Esophagus squamous epithelium (tissue), 4 donors: ENCODE data around the gene ABHD4.

Experiments
- POLR2A ChIP-seq, 4 donors: fragments of 450-650 bp; IDR thresholded peaks; one replicate each; pipeline ENCODE4 v1.6.1; 2017; ENCODE audit warnings: antibody characterized with exemption in 4 of 4, mild to moderate bottlenecking in 4 of 4, moderate library complexity in 3 of 4
- TF ChIP-seq, protein P1 (sequence below), 6 experiments: fragments of 450-650 bp in 4 of 6; fragments of 200-600 bp in 2 of 6; sonication (generic) in 2 of 6; IDR thresholded peaks; one replicate each; pipeline ENCODE4 v1.5.1; 2016 to 2019; ENCODE audit warnings: antibody characterized with exemption in 6 of 6, mild to moderate bottlenecking in 4 of 6, moderate library complexity in 4 of 6

DNA sequence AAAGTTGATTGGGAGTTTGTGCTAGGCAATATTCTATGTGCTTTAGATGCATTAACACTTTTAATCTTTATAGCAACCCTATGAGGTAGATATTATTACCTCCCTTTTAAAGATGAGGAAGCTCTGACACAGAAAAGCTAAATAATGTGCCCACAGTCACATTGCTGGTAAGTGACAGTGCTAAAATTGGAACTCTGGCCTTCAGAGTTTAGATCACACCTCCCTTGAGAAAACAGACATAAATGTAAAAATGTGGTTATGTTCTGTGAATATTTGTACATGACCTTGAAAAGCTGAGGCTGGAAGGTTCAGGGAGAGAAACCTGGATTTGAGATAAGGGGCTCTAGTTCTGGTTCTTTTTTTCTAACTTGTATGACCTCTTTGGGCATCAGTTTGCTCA, 1.9 kb downstream of the ABHD4 start:
- TF ChIP-seq, protein P1, sequence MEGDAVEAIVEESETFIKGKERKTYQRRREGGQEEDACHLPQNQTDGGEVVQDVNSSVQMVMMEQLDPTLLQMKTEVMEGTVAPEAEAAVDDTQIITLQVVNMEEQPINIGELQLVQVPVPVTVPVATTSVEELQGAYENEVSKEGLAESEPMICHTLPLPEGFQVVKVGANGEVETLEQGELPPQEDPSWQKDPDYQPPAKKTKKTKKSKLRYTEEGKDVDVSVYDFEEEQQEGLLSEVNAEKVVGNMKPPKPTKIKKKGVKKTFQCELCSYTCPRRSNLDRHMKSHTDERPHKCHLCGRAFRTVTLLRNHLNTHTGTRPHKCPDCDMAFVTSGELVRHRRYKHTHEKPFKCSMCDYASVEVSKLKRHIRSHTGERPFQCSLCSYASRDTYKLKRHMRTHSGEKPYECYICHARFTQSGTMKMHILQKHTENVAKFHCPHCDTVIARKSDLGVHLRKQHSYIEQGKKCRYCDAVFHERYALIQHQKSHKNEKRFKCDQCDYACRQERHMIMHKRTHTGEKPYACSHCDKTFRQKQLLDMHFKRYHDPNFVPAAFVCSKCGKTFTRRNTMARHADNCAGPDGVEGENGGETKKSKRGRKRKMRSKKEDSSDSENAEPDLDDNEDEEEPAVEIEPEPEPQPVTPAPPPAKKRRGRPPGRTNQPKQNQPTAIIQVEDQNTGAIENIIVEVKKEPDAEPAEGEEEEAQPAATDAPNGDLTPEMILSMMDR (IDR thresholded peaks at IDR 0.05): no peak
- TF ChIP-seq POLR2A (IDR thresholded peaks at IDR 0.05): no peak
